NCI-H2171 treated with DMSO at 0.1 percent for 48 hours (cell line): ENCODE results near the gene VARS2.

Experiments
- DNase-seq: peaks from one replicate; lab custom pipeline; 2025; lab: John Stamatoyannopoulos, UW

VARS2 gene

DNA sequence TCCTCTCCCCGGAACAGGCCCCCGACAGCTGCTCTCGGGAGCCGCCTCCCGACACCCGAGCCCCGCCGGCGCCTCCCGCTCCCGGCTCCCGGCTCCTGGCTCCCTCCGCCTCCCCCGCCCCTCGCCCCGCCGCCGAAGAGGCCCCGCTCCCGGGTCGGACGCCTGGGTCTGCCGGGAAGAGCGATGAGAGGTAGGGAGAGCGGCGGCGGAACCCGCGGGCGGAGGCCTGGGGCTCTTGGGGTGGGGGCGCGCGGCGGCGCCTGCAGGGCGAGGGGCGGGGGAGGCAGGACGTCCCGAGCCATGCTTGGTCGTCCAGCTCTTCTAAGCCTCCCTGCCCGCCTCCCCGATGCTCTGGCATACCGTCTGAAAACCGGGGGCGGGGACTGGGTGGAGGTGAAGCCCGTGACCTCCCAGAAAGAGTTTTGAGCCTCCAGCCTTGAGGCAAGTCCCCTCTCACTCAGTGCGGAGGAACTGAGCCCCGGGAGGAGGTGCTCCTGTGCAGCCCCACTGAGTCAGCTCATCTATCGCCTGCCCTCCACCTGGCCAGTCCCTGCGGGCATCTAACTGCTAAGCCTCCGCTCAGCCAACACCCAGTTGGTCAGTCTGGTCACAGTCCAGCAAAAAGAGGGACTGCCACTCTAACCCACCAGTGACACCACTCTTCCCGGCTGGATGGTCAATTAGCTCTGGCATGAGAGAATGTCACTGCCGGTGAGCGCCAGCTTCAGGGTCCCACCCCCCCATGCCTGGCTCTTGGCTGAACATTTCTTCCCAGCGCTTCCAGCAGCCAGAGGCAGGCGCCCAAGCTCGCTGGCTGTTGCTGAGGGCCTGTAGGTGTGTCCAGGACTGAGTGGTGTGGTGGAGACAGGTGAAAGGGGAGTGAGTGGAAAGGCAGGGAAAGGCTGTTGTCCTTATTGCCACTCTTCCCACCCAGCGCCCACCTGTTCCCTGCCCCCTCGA lies 29.2 kb upstream of the VARS2 start:
- DNase-seq, result peak; percentile 41

DNA sequence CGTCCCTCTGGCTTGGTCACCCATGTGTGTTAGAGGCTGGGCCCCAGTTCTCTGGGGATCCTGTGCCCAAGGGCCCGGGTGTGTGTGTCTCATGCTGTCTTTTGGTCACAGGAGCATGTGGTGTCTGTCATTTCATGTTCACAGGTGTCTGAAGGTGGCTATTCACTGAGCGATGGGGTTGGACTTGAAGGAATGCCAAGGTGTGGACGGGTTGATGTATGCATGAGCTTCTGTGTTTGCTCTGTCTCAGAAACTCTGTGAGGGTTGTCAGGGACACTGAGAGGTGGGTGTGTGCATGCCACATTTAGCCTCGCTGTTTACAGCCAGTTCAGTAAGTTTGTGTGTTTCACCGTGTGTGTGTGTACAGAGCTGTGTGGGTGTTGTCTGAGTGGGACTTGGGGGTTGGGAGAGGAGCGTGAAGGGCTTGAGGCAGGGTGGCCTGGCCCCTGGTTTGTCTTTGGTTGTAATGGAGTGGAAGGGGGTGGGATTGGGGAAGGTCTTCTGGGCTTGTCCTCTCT lies 28.5 kb upstream of the VARS2 start:
- DNase-seq, result peak; percentile 31

DNA sequence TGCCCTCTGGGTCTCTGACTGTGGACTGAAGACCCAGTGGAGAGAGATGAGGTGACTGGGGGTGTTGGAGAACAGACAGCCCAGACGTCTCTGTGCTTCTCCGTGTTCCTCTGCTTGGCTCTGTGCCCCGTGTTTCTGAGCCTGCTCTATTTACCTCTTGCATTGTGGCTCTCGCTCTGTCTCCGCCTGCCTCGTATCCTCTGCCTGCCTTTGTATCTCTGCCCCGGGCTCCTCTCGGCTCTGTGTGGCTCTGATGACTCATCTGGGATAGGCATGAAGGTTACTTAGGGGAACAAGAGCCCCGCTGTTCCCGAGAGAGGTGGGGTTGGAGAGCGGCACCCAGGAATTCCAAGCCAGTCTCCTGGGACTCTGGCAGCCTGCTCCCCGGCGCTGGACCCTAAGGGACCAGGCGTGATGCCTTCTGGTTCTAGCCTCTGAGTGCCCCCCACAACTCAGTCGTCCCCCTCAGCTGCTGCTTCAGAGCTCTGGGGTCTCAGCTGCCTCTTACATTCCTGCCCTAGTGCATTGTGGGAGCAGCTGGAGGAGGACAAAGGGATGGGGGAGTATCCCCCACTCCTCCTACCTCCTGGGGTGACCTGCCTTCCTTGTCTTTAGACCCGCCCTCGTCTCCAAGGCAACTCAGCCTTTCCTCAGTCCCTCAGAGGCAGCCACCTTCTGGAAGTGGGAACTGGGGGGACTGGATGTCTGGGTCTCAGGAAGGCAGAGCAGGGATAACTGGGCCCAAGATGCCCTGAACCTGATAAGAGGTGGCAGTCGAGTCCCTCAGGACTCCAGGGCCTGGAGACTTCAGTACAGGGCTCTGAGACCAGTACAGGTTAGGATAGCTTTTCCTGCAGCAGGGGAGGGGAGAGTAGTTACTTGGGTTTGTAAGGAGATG lies 27.8 kb upstream of the VARS2 start:
- peak; percentile 89 for DNase-seq

DNA sequence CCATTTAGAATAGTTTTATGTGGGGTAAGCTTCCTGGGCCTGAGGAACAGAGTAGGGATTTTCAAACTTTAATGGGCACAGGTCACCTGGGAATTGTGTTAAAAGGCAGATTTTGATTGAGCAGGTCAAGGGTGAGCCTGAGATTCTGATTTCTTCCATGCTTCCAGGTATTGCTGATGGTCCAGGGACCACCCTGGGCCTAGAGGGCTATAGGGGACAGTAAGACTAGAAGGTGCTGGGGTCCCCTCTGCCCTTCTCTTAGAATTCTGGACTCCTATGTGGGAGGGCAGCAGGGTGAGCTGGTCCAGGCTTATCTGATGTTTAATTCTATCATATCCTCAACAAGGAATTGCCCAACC lies 27.2 kb upstream of the VARS2 start:
- DNase-seq, result no peak

DNA sequence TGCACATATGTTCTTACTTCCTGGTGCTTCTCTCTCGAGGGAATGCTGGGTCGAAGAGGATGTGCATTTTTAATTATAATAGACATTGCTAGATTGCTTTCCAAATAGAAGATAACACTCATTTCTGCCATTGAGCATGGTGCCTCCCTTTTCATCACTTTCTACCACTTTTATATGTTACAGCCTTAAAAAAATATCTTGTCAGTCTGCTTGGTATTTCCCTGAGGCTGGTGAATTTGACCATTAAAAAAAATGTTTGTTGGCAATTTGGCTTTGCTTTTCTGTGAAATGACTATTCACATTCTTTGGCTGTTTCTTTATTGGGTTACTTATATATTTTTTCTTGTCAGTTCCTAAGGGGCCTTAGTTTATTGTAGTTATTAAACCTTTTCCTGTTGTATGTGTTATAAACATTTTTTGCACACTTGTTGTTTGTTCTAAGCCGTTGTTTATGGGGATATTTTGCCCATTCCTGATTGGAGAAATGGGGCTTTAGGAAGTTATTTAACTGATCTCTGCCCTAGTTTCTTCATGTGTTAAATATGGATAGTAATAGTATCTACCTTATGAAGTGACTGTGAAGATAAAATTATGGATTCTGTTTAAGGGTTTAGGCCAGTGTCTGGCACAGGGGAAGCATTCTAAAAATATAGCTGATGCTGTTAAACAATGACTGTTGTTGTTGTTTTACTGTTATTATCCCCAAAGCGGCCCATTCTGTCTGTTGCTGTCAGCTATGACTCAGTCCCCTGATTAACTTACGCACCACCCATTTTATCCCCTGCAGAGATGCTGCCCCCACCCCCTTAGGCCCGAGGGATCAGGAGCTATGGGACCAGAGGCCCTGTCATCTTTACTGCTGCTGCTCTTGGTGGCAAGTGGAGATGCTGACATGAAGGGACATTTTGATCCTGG lies 25.9 kb upstream of the VARS2 start:
- no peak for DNase-seq

DNA sequence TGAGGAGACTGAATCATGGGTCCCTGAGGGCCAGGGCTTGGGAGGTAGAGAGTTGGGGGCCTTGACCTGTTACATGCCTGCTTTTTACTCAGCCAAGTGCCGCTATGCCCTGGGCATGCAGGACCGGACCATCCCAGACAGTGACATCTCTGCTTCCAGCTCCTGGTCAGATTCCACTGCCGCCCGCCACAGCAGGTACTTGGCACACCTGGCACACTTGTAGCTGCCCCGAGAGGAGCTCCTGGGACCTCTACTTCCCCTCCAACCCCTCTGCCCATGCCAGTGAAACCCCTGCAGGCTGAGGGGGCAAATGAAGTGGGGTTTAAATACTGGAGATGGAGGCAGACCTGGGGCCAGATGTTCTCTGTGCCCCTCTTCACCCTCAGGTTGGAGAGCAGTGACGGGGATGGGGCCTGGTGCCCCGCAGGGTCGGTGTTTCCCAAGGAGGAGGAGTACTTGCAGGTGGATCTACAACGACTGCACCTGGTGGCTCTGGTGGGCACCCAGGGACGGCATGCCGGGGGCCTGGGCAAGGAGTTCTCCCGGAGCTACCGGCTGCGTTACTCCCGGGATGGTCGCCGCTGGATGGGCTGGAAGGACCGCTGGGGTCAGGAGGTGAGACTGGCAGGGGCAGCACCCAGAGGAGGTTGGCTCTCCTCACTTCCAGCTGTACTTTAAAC lies 25.1 kb upstream of the VARS2 start:
- DNase-seq, result no peak

DNA sequence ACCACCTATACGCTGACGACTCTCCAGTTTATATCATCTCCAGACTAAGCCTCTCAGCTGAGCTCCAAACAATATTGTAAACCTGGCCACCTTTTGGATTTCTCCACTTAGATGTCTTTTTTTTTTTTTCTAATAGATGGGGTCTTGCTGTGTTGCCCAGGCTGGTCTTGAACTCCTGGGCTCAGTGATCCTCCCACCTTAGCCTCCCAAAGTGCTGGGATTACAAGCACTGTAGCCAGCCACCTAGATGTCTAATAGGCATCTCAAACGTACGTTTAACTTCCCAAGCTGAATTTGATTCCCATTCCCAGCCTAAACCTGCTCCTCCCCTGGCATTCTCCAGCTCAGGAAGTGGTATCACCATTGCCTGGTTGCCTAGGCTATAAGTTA lies 24.5 kb upstream of the VARS2 start:
- DNase-seq, result no peak

DNA sequence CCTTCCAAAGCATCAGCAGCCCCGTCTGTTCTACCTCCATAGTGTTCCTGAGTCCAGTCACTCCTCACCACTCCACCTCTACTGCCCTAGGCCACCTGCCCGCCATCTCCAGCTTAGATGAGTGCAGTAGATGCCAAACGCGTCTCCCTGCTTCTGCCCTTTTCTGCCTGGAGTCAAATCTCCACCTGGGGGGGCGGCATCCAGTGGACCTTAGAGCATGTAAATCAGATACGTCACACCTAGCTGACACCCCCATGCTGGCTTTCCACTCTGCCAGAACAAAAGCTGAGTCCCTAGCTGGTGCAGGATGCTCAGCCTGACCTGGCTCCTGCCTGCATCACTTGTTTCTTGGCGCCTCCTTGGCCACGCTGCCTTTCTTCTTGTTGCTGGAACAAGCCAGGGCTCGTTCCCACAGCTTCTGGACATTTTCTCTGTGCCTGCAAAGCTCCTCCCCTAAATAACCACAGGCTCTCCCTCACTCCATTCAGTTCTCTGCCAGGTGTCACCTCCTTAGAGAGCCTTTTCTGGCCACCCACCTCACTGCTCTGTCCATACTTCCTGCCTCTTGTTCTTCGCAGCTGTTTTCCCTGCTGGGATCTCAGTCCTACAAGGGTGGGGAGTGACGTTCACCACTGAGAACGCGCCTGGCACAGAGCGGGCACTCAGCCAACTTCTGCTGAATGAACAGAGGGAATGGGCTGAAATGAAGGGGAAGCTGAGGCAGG lies 24.0 kb upstream of the VARS2 start:
- DNase-seq, result no peak

DNA sequence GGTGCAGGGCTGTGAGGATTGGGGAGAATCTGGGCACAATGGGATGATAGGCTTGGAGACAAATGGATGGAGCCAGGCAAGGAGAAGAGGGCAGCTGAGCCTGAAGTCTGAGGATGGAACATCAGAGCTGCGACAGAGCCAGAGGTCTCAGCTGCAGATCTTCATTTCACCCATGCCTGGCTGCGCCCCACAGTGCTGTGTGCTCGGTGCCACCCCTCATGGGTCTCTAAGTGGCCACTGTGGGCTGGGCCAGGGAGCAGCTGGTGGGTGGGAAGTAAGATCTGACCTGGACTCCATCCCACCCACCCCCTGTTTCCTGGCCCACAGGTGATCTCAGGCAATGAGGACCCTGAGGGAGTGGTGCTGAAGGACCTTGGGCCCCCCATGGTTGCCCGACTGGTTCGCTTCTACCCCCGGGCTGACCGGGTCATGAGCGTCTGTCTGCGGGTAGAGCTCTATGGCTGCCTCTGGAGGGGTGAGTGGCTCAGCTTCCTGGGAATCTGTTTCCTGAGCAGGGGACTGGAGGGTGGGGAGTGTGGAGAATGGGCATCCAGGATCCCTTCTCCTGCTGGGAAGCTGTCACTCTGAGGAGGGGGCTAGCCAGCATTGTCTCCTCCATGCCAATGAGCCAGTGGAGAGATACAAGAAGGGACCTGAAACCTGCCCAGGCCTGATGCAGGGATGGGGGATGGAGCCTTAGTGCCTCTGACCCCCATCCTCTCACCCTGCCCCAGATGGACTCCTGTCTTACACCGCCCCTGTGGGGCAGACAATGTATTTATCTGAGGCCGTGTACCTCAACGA lies 23.2 kb upstream of the VARS2 start:
- no peak for DNase-seq

DNA sequence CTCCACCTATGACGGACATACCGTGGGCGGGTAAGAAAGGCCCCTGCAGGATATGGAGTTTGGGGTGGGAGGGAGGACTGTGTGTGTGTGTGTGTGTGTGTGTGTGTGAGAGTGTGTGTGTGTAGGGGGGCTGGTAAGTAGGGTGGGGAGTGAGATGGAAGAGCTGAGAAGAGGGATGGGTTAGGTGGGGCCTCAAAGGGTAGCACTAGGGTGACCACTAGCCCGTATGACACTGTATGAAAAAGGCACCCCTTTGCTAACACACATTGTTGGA lies 22.7 kb upstream of the VARS2 start:
- DNase-seq, result no peak

DNA sequence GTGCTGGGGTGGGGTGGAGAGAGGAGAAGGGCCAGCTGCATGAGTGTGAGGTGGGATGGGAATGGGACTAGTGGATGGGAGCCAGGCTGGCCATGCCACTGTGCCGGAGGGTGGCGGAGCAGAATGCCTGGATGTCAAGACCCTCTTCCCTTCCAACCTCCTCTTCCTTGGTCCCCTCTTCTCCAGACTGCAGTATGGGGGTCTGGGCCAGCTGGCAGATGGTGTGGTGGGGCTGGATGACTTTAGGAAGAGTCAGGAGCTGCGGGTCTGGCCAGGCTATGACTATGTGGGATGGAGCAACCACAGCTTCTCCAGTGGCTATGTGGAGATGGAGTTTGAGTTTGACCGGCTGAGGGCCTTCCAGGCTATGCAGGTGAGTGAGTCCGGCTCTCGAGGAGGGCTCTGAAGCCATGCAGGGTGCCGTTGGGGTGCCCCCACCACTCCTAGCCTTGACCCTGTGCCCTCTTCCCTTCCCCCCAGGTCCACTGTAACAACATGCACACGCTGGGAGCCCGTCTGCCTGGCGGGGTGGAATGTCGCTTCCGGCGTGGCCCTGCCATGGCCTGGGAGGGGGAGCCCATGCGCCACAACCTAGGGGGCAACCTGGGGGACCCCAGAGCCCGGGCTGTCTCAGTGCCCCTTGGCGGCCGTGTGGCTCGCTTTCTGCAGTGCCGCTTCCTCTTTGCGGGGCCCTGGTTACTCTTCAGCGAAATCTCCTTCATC lies 22.1 kb upstream of the VARS2 start:
- no peak for DNase-seq

DNA sequence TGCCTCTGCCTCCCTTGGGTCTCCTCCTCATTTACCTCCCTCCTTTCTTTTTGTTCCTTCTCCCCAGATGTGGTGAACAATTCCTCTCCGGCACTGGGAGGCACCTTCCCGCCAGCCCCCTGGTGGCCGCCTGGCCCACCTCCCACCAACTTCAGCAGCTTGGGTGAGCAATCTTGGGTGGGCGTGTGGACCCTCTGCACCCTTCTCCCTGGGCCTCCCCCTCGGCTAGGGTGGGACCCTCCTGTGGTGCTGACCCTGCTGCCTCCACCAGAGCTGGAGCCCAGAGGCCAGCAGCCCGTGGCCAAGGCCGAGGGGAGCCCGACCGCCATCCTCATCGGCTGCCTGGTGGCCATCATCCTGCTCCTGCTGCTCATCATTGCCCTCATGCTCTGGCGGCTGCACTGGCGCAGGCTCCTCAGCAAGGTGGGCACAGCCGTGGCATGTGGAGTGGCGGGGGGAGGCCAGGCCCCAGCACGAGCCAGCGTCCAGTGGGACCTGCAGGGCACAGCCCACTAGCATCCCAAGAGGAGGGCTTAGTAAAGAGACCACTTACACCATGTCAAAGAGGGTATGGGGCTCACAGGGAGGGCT lies 20.9 kb upstream of the VARS2 start:
- DNase-seq, result no peak

DNA sequence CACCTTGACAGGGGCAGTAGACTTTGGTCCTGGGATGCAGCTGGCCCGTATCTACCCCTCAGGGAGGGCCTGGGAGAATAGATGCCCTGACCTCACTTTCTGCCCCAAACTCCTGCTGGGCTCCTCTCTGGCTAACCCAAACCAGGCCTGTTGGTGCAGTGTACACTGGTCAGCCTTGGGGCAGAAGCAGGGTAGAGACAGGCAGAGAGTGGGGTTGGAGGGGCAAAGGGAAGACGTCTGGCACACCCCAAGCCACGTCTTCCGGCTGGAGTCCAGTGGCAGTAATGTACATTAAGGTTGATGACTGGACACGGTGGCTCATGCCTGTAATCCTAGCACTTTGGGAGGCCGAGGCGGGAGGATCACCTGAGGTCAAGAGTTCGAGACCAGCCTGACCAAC lies 20.4 kb upstream of the VARS2 start:
- no peak for DNase-seq

DNA sequence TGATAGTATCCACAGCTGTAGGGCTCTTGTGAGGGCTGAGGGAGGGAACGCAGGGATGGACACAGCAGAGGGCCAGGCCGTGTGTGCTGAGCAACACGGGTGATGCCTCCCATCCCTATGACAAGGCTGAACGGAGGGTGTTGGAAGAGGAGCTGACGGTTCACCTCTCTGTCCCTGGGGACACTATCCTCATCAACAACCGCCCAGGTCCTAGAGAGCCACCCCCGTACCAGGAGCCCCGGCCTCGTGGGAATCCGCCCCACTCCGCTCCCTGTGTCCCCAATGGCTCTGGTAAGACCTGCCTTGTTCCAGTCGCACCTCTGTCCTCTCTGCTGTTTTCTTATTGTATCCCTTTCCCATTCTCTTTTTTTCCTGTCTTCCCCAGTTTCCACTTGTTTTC lies 19.7 kb upstream of the VARS2 start:
- no peak for DNase-seq

DNA sequence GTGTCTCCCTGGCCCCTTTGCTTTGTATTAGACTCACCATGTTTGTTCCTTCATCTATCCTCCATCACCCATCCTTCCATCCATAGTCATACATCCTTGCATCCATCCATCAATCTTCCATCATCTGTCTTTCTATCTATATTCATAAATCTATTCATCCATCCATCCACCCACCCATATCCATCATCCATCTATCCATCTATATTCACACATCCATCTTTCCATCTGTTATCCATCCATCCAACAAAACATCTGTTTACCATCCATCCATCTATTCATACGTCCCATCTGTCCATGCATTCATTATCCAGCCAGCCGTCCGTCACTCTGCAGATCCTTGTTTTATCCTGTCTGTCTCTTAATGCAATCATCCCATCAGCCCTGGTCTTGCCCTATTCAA lies 19.1 kb upstream of the VARS2 start:
- no peak for DNase-seq

DNA sequence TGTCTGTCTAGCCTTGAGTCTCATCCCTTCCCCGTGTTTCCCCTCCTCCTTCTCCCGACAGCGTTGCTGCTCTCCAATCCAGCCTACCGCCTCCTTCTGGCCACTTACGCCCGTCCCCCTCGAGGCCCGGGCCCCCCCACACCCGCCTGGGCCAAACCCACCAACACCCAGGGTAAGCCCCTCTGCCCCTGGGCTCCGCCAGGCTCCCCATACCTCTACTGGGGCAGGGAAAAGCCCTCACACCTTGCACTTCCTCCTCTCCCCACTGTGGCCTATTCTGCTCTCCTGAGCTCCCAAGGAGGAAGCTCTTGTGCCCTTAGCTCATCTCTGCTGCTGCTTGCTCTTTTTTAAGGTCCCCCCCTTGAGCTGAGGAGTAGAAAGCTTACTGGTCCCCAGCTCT lies 18.7 kb upstream of the VARS2 start:
- DNase-seq, result no peak

DNA sequence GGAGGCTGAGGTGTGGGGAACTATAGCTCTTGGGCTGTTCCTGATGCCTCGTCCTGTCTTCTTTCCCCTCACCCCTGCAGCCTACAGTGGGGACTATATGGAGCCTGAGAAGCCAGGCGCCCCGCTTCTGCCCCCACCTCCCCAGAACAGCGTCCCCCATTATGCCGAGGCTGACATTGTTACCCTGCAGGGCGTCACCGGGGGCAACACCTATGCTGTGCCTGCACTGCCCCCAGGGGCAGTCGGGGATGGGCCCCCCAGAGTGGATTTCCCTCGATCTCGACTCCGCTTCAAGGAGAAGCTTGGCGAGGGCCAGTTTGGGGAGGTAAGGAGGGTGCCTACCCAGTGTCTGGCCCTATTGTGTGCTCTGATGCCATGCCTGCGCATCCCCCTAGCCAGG lies 17.5 kb upstream of the VARS2 start:
- no peak for DNase-seq

DNA sequence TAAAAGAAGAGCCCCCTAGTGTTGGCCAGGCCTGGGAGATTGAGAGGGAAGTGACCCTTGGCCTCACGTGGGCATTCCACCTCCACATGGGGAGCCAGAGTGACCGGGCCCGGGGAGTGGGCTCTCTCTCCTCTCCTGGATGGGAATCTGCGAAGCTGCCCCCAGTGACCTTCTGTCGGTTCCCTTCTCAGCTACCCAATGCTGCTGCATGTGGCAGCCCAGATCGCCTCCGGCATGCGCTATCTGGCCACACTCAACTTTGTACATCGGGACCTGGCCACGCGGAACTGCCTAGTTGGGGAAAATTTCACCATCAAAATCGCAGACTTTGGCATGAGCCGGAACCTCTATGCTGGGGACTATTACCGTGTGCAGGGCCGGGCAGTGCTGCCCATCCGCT lies 16.2 kb upstream of the VARS2 start:
- no peak for DNase-seq
